Endometrium (tissue), 2 donors: ENCODE data around the gene ETFB.
"Not testable (repeated sequence)": the region's sequence is repeated elsewhere in the genome, so short reads cannot be mapped to it uniquely, and the experiment has no call there.

Experiments used
- FAIRE-seq: peaks from 2 replicates; lab custom pipeline; 2012; peaks lifted over from hg19 to GRCh38; lab: Jason Lieb, UNC
- donor health status: control.
- donor health status: control.

ETFB gene

DNA sequence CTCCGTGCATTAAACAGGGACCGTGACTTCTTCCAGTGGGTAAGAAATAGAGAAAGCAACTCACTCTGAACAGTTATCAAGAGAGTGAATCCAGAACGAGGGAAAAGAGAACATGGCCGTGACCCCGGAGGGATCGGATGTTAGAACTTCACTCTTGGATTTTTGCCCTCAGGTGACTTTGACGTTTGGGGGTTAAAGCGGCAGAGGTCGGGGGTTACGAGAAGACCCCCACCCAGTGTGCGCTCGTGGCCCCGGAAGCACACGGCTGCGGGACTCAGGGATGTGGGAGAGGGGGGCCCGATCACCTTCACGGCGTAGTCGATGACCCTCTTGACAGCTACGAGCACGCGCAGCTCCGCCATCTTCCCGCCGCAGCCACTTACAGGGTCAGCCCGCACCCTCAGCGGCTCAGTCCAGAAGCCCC, at the start of gene ETFB:
ETFB (minus strand) TSS at position 424 of the 424 bp plus-strand sequence; CDS start at position 362, 62 bp downstream.
- FAIRE-seq, result no peak

DNA sequence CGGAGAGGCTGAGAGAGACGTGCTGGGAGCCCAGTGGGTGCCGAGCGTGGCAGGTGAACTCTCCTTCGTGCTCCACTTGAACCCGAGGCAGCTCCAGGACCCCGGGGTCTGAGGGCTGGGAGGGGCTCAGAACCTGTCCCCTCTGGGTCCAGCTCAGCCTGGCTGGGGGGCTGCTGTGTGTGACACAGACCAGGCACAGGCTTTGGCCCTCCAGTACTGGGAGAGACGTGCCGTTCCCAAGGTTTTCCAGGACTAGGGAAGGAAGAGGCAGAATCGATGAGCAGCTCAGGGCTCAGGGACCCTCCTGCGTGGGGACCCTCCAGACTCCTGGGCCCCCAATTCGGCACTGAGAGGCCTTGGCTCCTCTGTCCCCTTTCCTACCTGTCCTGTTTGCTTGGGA, 49.0 kb upstream of the ETFB start:
- FAIRE-seq, result no peak

DNA sequence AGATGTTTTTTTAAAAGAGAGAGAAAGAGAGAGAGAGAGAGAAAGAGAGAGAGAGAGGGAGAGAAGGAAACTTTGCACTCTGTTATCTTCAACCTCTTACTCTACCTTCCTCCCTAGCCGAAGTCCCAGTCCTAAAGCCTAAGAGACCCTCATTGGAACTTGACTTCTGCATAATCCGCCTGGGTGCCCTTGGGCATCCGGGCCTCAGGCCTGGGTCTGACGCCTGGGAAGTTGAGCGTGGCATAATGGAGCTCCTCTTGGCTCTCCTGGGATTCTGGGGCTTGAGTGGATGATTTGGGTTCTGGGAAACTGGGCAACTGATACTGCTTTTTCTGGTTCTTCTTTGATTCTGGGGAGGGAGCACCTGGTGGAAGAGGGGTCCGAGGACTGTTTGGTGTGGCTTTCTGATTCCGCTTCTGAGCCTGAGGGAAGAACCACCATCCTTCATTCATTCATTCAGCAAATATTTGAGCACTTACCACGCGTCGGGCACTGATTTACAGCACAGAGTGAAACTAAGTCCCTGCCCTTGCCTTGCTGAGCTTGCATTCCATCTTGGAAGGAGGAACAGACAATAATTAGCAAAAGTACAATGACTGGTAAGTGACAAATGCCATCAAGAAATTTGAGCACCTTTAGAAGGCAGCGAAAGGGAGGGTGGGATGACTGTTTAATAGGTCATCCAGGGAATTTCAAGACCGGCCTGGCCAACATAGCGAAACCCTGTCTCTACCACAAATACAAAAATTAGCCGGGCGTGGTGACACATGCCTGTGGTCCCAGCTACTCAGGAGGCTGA, 45.0 kb upstream of the ETFB start:
- no peak for FAIRE-seq

DNA sequence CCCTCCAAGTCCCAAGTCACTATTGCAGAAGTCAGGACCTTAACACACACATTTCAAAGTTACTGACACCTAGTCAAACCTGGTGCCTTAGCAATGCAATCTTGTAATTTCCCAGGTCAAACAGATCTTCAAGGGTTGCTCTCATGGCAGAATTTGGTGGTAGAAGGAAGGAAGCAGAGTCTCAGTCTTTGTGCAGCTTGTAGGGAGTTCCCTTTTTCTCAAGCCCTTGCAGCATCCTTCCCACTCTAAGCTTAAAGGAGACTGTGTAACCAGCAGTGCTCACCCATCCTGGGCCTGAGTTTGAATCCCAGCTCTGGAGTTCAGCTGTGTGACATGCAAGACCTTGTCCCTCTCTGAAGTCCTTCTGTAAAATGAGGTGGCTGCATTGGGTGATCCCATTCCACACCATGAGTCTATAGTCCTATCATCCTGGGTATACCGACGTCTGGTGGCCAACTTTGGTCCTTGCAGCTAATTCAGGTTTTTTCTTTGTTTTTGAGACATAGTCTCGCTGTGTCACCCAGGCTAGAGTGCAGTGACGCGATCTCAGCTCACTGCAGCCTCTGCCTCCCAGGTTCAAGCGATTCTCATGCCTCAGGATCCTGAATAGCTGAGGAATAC, 41.4 kb upstream of the ETFB start:
- no peak for FAIRE-seq

DNA sequence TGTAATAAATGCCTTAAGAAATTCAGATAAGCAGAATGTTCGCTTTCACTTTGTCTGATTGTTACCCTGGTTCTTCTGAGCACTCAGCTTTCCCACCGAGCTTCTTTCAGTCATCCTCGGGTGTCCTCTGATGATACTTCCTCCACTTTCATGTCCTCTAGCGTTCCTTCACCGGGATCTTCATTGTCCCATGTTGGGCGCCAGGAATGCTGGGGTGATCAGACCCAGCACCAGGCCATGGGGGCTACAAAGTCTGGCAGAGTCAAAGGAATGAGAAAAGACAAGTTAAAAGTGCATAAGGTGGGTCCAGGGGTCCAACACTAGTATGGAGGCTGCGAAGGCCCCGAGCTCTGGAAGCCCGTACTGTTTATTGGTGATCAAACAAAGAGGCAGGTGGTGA, 35.9 kb upstream of the ETFB start:
- FAIRE-seq, result no peak

DNA sequence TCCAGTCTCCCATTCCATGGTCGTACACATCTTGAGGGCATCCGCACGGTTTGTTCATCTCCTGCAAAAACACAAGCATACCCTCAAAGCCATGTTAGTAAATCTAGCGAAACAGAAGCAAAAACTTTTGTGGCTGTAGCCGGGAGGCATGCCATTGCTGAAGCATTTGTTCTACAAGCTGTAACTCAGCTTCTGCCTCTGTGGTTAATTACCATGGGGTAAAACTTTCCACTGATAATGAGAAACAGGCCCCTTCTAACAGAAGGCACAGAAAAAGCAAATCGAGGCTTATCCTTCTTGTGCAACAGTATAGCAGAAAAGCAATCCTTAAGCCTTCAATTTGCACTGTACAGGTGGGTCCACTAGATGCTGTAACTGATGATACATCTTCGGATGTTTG, 33.7 kb upstream of the ETFB start:
- FAIRE-seq, result not testable (repeated sequence)

DNA sequence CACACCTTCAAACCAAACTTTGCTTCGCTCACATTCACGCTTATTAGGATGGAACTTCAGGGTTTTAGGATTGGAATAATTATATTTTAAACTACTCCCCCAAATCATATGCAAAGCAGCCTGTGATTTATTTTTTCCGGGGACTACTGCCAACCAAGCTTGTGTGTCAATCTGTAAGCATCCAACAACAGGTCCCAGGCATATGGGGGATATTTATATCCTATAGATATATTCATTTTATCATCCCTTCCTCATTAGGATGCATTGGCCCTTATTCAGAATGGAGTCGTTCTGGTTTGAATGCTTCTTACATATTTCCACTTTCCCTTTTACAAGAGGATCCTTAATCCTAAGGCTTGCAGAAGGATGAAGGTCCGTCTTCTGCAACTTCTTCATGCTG, 33.0 kb upstream of the ETFB start:
- FAIRE-seq, result no peak

DNA sequence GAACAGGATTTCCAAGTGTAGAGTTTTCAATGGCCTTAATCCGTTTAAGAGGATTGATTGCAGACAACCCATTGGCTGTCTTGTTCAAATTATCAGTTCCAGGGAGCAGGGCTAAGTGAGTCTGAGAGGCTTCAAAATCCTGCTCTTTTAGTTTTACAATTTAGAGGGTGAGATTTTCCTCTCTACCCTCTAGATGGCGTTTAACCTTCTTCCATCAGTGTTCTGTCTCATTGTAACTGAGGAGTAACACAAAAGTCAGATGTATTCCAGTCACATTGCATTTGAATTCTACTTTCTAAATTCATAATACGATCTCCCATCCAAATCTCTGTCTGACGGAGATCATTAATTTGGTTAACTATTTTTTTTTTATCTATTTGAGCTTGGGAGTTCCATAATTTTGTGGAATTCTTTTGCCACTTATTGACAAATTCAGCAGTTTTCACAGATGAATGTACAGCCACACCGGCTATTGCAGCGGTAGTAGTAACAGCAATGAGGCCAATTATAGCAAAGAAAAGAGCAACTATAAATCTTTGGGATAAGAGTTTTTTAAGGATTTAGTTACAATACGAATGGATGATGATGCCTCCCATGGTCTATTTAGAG, 32.0 kb upstream of the ETFB start:
- no peak for FAIRE-seq

DNA sequence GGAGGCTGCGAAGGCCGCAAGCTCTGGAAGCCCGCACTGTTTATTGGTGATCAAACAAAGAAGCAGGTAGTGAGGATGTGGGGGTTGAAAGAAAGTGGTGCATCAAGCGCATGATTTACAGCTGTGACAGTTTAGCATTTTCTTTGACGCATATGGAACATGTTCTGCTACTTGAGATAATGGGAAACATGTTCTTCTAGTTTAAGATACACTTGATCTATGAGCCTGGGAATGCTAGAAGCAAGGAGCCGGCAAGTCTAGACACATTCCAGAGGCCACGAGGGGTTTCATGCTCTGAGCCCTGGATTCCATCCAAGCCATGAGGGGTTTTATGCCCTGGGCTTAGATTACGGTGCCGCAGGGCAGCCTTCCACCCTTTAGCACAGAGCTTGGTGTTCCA, 31.3 kb upstream of the ETFB start:
- FAIRE-seq, result not testable (repeated sequence)

DNA sequence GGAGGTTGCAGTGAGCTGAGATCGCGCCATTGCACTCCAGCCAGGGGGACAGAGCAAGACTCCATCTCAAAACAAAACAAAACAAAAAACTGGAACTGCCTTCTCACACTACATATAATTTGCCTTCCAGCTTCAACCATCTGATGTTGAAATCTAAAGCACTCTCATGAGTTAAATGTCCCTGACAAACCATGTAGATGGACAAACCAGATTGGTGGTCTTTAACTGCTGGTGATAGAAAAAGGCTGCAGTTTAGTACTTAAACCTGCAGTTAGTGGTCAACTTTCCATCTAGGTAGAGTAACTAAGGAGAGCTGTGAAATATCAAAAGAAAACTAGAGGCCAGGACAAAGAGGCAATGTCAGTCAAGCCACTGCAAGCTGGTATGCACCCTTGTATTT, 30.0 kb upstream of the ETFB start:
- no peak for FAIRE-seq

DNA sequence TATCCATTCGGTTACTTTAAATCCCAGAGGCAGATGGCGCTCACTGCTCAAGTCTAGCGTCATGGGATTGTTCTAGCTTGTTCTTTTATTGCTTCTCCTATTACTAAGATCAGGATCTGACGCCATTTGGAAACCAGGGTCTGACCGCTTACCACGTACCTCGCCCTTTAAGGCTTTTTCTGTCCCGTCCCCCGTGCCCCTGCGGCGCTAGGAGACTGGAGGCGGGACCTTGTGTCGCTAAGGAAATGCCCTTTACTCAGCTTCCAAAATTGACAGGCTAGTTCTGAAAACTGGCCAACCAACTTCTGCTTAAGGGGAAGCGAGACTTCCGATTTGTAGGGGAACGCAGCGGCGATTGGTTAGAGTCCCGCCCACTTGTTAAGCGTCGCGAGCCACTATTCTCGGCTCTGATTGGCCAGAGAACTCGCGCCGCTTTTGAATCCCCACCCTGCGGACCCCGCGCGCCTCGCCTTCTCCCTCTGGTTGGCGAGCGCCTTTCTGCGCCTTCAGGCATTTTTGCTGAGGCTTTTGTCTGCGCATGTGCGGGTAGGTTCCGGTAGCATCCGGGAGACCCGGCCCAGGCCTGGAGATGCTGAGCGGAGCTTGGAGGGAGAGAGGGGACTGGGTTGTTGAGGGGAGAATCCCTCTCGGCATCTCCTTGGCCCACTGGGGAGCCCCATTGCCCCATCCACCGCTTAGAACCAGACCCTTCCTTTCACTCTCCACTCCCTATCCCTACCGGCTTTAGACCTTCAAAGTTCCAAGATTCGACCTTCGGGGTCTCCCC, 28.1 kb upstream of the ETFB start:
- FAIRE-seq, result peak; percentile 94

DNA sequence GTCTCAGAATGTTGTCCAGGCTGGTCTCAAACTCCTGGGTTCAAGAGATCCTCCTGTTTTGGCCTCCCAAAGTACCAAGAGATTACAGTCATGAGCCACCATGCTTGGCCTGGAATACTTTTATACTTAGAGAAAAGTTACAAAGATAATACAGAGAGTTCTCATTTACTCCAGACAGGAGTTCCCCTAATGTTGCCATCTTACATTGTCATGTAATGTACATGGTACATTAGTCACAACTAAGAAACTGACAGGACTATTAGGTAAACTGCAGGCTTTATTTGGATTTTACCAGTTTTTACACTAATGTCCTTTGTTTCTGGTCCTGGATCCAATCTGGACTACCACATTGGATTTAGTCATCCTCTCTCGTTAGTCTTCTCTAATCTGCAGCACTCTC, 26.5 kb upstream of the ETFB start:
- FAIRE-seq, result no peak

DNA sequence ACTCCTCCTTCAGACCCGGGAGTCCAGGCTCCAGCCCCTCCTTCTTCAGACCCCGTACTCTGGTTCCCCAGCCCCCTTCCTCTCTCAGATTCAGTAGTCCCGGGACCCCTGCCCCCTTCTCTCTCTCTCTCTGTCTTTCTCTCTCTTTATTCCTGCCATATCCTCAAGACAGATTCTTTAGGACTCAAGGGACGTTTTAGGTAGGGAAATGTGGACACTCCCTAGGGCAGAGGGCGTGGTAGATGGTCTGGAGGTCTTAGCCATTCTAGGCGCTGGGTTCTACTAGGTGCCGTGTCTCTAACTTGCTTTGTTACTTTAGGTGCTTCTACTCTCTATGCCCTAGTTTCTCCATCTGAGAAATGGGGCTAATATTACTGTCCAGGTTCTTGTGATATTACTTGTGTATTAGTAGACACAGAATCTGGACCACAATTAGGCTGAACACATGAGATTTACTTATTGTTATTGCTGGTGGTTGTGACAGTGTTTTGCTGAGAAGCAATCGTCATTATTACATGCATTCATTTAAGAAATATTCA, 25.0 kb upstream of the ETFB start:
- FAIRE-seq, result no peak

DNA sequence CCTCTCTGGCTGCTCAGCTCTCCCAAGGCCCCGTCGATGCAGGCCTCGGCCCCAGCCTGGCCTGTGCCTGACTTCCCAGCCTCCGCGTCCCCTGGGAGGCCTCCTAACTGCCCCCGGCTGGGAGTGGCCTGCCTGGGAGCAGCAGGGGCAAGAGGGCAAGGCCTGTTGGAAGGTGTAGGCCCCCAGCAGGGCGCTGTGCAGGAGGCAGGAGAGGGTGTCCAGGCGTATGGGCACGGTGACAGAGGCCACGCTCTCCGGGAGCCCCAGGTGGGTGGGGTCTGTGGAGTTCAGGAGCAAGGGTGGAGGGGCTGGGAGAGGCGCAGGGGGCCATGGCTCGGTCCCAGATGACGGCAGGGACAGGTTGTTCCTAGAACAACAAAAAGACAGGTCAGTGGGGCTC, 23.0 kb upstream of the ETFB start:
- no peak for FAIRE-seq

DNA sequence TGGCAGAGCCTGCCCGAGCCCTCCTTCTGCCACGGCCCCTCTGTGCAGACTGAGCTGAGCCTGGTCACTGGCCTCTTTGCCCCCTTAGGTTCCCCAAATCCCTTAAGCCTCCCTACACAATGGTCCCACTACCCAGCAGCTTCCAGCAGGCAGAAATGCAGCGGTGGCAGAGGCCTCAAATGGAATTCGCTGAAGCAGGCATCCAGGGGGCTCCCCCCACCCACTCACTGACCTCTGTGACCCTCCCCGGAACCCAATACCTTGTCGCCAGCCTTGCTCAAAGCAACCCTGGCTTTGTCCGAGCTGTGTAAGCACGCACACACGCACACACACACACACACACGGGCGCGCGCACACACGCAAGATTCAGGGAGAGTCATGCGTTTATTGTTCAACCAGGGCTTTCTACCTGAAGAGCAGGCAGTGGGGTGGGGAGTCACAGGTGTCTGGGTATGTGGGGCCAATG, 21.8 kb upstream of the ETFB start, which contains the start of gene LIM2:
LIM2 (minus strand) TSS at position 51 of the 466 bp plus-strand sequence. CDS start 531 bp downstream, outside the sequence.
- FAIRE-seq, result no peak

DNA sequence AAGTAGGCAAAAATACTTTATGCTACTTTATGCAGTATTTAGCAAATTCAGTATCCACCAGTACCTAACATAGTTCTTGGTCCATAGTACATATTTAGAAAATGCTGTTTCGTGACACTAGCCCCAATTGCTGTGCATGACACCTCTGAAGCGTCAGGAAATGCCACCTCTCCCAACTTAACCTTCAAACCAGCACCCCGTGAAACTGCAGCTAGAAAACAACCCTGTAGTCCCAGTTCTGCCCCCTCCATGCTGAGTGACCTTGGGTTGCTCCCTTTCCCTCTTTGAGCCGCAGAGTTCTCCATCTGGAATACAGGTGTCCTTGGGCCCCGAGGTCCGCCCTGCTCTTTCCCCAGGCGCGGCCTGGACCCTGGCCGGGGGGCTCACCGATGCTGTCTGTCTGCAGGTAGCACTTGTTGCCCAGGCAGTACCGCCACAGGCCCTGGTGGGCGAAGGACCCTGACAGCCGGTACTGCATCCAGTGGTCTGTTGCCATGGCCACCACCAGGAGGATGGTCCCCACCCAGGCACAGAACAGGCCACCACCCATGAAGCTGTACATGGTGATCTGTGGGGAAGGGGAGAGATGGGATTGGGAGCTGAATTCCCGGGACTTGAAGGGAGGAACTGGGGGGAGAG, 20.8 kb upstream of the ETFB start:
- no peak for FAIRE-seq

DNA sequence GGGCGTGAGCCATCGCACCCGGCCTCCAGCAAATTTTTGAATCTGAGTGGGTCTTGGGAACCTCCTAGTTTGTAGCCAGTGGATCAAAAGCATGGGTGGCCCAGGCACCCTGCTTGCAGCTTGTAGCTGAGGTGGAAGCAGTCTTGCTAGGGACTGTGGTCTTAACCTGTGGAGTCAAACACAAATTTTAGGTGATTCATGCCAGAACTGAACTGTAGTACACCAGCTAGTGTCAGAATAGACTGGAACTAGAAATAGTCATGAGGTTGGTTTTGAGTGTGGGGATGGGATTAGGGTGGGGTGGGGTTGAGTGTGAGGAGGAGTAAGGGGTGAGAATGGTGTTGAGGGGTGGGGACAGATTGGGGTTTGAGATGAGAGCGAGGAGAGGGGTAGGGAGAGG, 15.8 kb upstream of the ETFB start:
- FAIRE-seq, result no peak

DNA sequence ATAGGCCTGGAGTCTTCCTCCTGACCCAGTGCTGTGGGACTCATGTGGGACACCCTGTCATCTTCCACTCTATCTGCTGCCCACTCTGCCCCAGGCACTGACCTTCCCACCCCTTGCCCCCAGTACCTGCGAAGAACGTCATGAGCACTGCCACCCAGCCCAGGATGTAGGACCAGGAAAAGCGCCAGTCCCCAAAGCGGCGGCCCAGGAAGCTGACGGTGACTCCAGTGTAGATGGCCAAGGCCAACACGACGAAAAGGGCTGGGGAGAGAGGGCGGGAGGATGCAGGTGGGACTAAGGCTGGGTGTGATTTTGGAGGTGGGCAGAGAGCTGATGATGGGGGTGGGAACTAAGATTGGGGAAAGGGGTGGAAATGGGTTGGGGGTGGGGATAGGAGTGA, 14.2 kb upstream of the ETFB start:
- FAIRE-seq, result no peak

DNA sequence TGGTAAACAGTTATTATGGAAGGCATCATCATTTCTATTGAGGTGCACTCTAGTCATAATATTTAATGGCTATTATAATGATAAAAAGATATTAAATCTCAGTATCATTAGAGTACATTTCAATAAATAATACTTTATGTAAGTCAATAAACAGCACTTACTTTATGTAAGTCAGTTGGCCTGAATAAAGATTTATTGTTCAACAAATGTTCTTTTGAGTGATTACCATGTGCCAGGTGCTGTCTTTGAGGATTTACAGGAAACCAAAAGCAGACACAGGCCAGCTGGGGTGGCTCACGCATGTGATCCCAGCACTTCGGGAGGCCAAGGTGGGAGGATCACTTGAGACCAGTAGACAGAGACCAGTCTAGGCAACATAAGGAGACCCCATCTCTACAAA, 11.2 kb upstream of the ETFB start:
- FAIRE-seq, result no peak

DNA sequence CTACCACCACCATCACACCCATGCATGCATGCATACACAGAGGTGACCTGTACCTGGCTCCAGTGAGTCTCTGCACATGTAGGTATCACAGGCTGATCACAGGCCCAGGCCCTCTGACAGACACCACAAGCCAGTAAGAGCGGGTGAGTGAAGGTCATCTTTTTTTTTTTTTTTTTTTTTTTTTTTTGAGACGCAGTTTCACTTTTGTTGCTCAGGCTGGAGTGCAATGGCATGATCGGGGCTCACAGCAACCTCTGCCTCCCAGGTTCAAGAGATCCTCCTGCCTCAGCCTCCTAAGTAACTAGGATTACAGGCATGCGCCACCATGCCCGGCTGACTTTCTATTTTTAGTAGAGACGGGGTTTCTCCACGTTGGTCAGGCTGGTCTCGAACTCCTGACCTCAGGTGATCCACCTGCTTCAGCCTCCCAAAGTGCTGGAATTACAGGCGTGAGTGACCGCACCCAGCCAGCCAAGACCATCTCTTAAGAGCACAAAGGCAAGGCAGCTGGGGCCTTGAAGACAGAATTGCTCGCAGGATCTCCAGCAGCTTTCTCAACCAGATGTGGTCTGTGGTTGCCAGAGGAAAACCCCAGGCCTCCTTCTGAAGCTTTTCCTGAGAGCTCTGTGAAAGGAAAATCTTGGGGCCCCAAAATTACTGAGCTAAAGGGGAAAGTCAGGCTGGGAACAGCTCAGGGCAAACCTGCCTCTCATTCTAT, 9.5 kb upstream of the ETFB start:
- FAIRE-seq, result no peak
